H1 (cell line): ENCODE measurements around the gene SEMA6A. TPM values are rescaled to one million over a fixed set of nuclear protein-coding genes. Genes with fewer than 3 reads are reported as not detected.

Experiments used
- CTCF ChIA-PET: fragments of 300-600 bp; sonication (Branson Sonifier 250); formaldehyde crosslinking; loops from one replicate; lab custom pipeline; 2021; ENCODE audit not compliant: partially characterized antibody; lab: Charles Lee
- POLR2A ChIA-PET: fragments of 300-600 bp; sonication (Branson Sonifier 250); formaldehyde crosslinking; loops from one replicate; lab custom pipeline; 2021; ENCODE audit warnings: inconsistent platforms; ENCODE audit not compliant: partially characterized antibody; lab: Charles Lee
- DNase-seq, 2 experiments: peaks; one replicate each; pipeline versions ENCODE4 v3.0.0 to v3.0.0-alpha.2; 2010 to 2022; ENCODE audit warnings: low spot score in 2 of 2, low read depth in 1 of 2, mixed read lengths in 1 of 2
- FAIRE-seq: peaks from 2 replicates; lab custom pipeline; 2011; peaks lifted over from hg19 to GRCh38; lab: Jason Lieb, UNC
- H2AFZ ChIP-seq: 2 replicates; pipeline ENCODE4 v1.8.1; 2012; ENCODE audit warnings: low read length, inconsistent platforms
- H2AK5ac ChIP-seq: 2 replicates; pipeline ENCODE4 v1.6.1; 2013; ENCODE audit warnings: low read depth, low read length
- H2BK120ac ChIP-seq: replicated peaks from 2 replicates; pipeline ENCODE3; 2013; ENCODE audit warnings: low read depth, low read length, inconsistent platforms
- H2BK12ac ChIP-seq: 2 replicates; pipeline ENCODE4 v1.6.1; 2013; ENCODE audit warnings: low read depth, low read length
- H2BK15ac ChIP-seq: 2 replicates; pipeline ENCODE4 v1.6.1; 2013; ENCODE audit warnings: low read length
- H2BK20ac ChIP-seq: 2 replicates; pipeline ENCODE4 v1.6.1; 2013; ENCODE audit warnings: low read length
- H2BK5ac ChIP-seq: 2 replicates; pipeline ENCODE4 v1.6.1; 2013; ENCODE audit warnings: low read depth, low read length
- H3K14ac ChIP-seq: 2 replicates; pipeline ENCODE4 v1.6.1; 2013; ENCODE audit warnings: inconsistent platforms; ENCODE audit not compliant: insufficient read length
- H3K18ac ChIP-seq: 2 replicates; pipeline ENCODE4 v1.6.1; 2013; ENCODE audit warnings: low read length; ENCODE audit errors: extremely low read depth
- H3K23ac ChIP-seq: 2 replicates; pipeline ENCODE4 v1.6.1; 2013; ENCODE audit warnings: inconsistent platforms; ENCODE audit not compliant: insufficient read length
- H3K23me2 ChIP-seq: 2 replicates; pipeline ENCODE4 v1.6.1; 2013; ENCODE audit warnings: low read depth, low read length
- H3K27ac ChIP-seq: 2 replicates; pipeline ENCODE4 v1.6.1; 2011; ENCODE audit warnings: low read depth, low read length, inconsistent platforms
- H3K27me3 ChIP-seq, 4 experiments: replicated peaks in 1 of 4; 1 replicate in 1 of 4; 2 replicates in 3 of 4; pipeline versions ENCODE4 v1.6.1 to v1.8.1; 2011 to 2013; ENCODE audit warnings: low read length in 3 of 4, mild to moderate bottlenecking in 3 of 4, inconsistent platforms in 2 of 4, mixed read lengths in 2 of 4, moderate library complexity in 1 of 4; ENCODE audit not compliant: control insufficient read depth in 3 of 4, insufficient read depth in 3 of 4; ENCODE audit errors: extremely low read depth in 1 of 4
- H3K36me3 ChIP-seq, 4 experiments: 2 replicates each; pipeline versions ENCODE4 v1.6.1 to v1.8.1; 2011 to 2013; ENCODE audit warnings: mild to moderate bottlenecking in 4 of 4, low read length in 3 of 4, moderate library complexity in 2 of 4, control low read depth in 1 of 4, inconsistent platforms in 1 of 4; ENCODE audit not compliant: insufficient read depth in 4 of 4, control insufficient read depth in 2 of 4
- H3K4ac ChIP-seq: replicated peaks from 2 replicates; pipeline ENCODE3; 2013; ENCODE audit warnings: low read length, low read depth, mixed read lengths, inconsistent platforms; ENCODE audit not compliant: insufficient read length
- H3K4me1 ChIP-seq, 4 experiments: replicated peaks in 1 of 4; 1 replicate in 1 of 4; 2 replicates in 3 of 4; pipeline versions ENCODE4 v1.6.1 to v1.8.1; 2011 to 2013; ENCODE audit warnings: low read length in 3 of 4, inconsistent platforms in 2 of 4, mixed read lengths in 1 of 4; ENCODE audit not compliant: insufficient read depth in 4 of 4, control insufficient read depth in 3 of 4
- H3K4me2 ChIP-seq, 2 experiments: 2 replicates each; pipeline versions ENCODE4 v1.6.1 to v1.8.1; 2011 to 2013; ENCODE audit warnings: low read depth in 2 of 2, low read length in 2 of 2, control low read depth in 1 of 2, inconsistent platforms in 1 of 2, mild to moderate bottlenecking in 1 of 2; ENCODE audit not compliant: insufficient read depth in 1 of 2
- H3K4me3 ChIP-seq, 4 experiments: fragments of 200-600, 300-600 bp in 1 of 4; sonication (generic), shearing (Covaris generic), sonication (Bioruptor Twin) in 1 of 4; 2 replicates each; pipeline versions ENCODE4 v1.5.1 to v1.8.1; 2011 to 2016; ENCODE audit warnings: low read length in 4 of 4, low read depth in 3 of 4, control low read depth in 2 of 4, inconsistent platforms in 2 of 4, mild to moderate bottlenecking in 2 of 4, mixed read lengths in 1 of 4, moderate library complexity in 1 of 4; ENCODE audit not compliant: insufficient read depth in 2 of 4; ENCODE audit errors: extremely low read depth in 1 of 4
- H3K56ac ChIP-seq: replicated peaks from 2 replicates; pipeline ENCODE3; 2013; ENCODE audit warnings: low read depth, mild to moderate bottlenecking, mixed read lengths, low read length, inconsistent platforms; ENCODE audit not compliant: insufficient read length
- H3K79me1 ChIP-seq: 2 replicates; pipeline ENCODE4 v1.6.1; 2013; ENCODE audit warnings: low read depth, low read length, control low read depth
- H3K79me2 ChIP-seq, 2 experiments: 2 replicates each; pipeline versions ENCODE4 v1.6.1 to v1.8.1; 2012 to 2013; ENCODE audit warnings: low read length in 2 of 2, mild to moderate bottlenecking in 2 of 2, inconsistent platforms in 1 of 2; ENCODE audit not compliant: insufficient read depth in 2 of 2, control insufficient read depth in 1 of 2
- H3K9ac ChIP-seq, 4 experiments: replicated peaks in 1 of 4; 1 replicate in 1 of 4; 2 replicates in 3 of 4; pipeline versions ENCODE4 v1.6.1 to v1.8.1; 2011 to 2013; ENCODE audit warnings: low read depth in 3 of 4, low read length in 3 of 4, control low read depth in 2 of 4, mild to moderate bottlenecking in 2 of 4, moderate library complexity in 2 of 4, inconsistent platforms in 1 of 4; ENCODE audit errors: extremely low read depth in 1 of 4
- H3K9me3 ChIP-seq, 2 experiments: 2 replicates each; pipeline versions ENCODE4 v1.6.1 to v1.8.1; 2012 to 2013; ENCODE audit warnings: mild to moderate bottlenecking in 2 of 2, moderate library complexity in 2 of 2, control low read depth in 1 of 2, inconsistent platforms in 1 of 2, low read depth in 1 of 2, low read length in 1 of 2, mixed read lengths in 1 of 2; ENCODE audit not compliant: insufficient read depth in 2 of 2
- H4K20me1 ChIP-seq, 2 experiments: replicated peaks in 1 of 2; 2 replicates each; pipeline versions ENCODE3 to v1.8.1; 2011 to 2013; ENCODE audit warnings: inconsistent platforms in 2 of 2, low read length in 2 of 2, mild to moderate bottlenecking in 1 of 2; ENCODE audit not compliant: insufficient read depth in 2 of 2, control insufficient read depth in 1 of 2
- H4K5ac ChIP-seq: 2 replicates; pipeline ENCODE4 v1.6.1; 2013; ENCODE audit warnings: low read length, low read depth, mixed read lengths, inconsistent platforms; ENCODE audit not compliant: insufficient read length
- H4K8ac ChIP-seq: 2 replicates; pipeline ENCODE4 v1.8.0; 2013; ENCODE audit warnings: mild to moderate bottlenecking, moderate library complexity, low read length, inconsistent platforms; ENCODE audit not compliant: insufficient read depth; ENCODE audit errors: extremely low read depth
- H4K91ac ChIP-seq: replicated peaks from 2 replicates; pipeline ENCODE3; 2013; ENCODE audit warnings: low read length, mixed read lengths, inconsistent platforms; ENCODE audit not compliant: insufficient read length
- EZH2 ChIP-seq: fragments of 200-600 bp; sonication (generic); IDR thresholded peaks from 2 replicates; pipeline ENCODE4 v1.7.1; 2012; ENCODE audit warnings: low read depth, mild to moderate bottlenecking, moderate library complexity, low read length, inconsistent platforms; ENCODE audit not compliant: severe bottlenecking
- KDM4A ChIP-seq: IDR thresholded peaks from one replicate; pipeline ENCODE4 v1.7.1; 2012; ENCODE audit warnings: low read depth, mild to moderate bottlenecking, moderate library complexity, low read length, inconsistent platforms; ENCODE audit not compliant: severe bottlenecking
- MAFK ChIP-seq: IDR thresholded peaks from 2 replicates; pipeline ENCODE4 v1.6.1; 2012; ENCODE audit warnings: low read depth, mild to moderate bottlenecking, improper control_type of control experiment, low read length
- POLR2A ChIP-seq, 2 experiments: IDR thresholded peaks; 1 replicate in 1 of 2; 2 replicates in 1 of 2; pipeline ENCODE4 v1.6.1; 2011; ENCODE audit warnings: low read depth in 2 of 2, low read length in 2 of 2, mild to moderate bottlenecking in 2 of 2; ENCODE audit errors: control extremely low read depth in 1 of 2
- SUZ12 ChIP-seq: fragments of 200-600 bp; sonication (generic); IDR thresholded peaks from 2 replicates; pipeline ENCODE4 v1.6.1; 2012; ENCODE audit warnings: mild to moderate bottlenecking, inconsistent platforms, low read length, moderate library complexity, mixed read lengths
- TAF7 ChIP-seq: optimal IDR thresholded peaks from 2 replicates; pipeline ENCODE3; 2011; ENCODE audit warnings: low read depth, mild to moderate bottlenecking, inconsistent platforms, low read length, moderate library complexity, borderline replicate concordance
- WGBS, 2 experiments: shearing (Covaris generic) in 1 of 2; methylation state at CpG; one replicate each; pipeline versions ENCODE4 v1.1.6 to v1.1.7; 2013 to 2015; ENCODE audit warnings: low lambda C conversion rate in 2 of 2, mixed read lengths in 2 of 2, inconsistent platforms in 1 of 2, low coverage in 1 of 2, missing lambda C conversion rate in 1 of 2; ENCODE audit not compliant: insufficient replicate concordance in 2 of 2, insufficient coverage in 1 of 2, insufficient read length in 1 of 2; ENCODE audit errors: extremely low coverage in 1 of 2, missing lambda C conversion rate in 1 of 2; 5-methylcytosine and 5-hydroxymethylcytosine counted together
- polyA plus RNA-seq, 7 experiments: library from polyadenylated mRNA; depleted of rRNA in 3 of 7; stranded (reverse) in 5 of 7; unstranded in 2 of 7; fragments of >200 nt in 5 of 7; fragments of 200-250 nt in 2 of 7; gene quantifications; 1 replicate in 5 of 7; 2 replicates in 1 of 7; 4 replicates in 1 of 7; pipeline versions ENCODE4 v1.2.1 to v1.2.3, GENCODE V29; 2011 to 2013; ENCODE audit warnings: missing spikeins in 2 of 7, mixed read lengths in 2 of 7
- total RNA-seq: library from RNA; stranded (reverse); fragmentation: NEBNext Ultra II Directional; extraction: Animal tissue kit (Norgen Biotek cat#: 25700); gene quantifications from 2 replicates; pipeline ENCODE4 v1.2.1, GENCODE V29; 2021

The SEMA6A gene
- total and polyA plus RNA-seq, 2 of the 8 experiments (the other 6 are each of a cell fraction or from before 2014, with no cell fraction given): 78.3 to 277 TPM

DNA sequence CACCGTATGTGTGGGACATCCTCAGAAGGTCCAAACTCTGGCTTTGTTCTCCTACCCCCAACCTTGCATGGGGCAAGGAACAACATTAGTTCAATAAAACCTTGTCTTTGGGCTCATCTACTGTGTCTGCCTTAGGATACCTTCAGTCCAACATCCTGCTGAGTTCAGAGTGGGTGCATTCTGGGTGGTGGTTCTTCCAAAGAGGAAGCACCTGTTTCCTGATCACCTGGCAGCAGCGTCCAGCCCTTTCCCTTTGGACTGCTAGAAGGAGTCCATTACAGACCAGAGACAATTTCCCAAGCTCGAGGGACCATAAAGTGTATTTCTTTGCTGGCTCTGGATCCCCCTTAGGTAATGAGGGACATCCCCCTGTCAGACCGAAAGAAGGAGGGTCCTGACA lies 154.1 kb downstream of the SEMA6A start:
- no peaks in the 10 kb centered on the region for H3K36me3 ChIP-seq
- no peak for FAIRE-seq
- H2BK12ac ChIP-seq: no peak overlapping the region
- no peak overlapping the region for H3K23ac ChIP-seq
- no peak overlapping the region for H2BK20ac ChIP-seq
- no peak overlapping the region for H2BK5ac ChIP-seq
- H4K20me1 ChIP-seq: no peaks in the 10 kb centered on the region
- no peak overlapping the region for H4K8ac ChIP-seq
- H4K5ac ChIP-seq: no peak overlapping the region
- no peaks in the 10 kb centered on the region for H3K23me2 ChIP-seq
- H3K79me2 ChIP-seq: no peaks in the 10 kb centered on the region
- H3K9me3 ChIP-seq: no peaks in the 10 kb centered on the region
- no peak overlapping the region for H3K9ac ChIP-seq
- H3K4me2 ChIP-seq: no peak overlapping the region
- H2BK120ac ChIP-seq: no peak overlapping the region
- H3K56ac ChIP-seq: no peak overlapping the region
- H3K14ac ChIP-seq: no peak overlapping the region
- no peak overlapping the region for H2AFZ ChIP-seq
- H3K4ac ChIP-seq: no peak overlapping the region
- H3K27me3 ChIP-seq: no peaks in the 10 kb centered on the region
- 86% methylated on average over 4 of the region's 4 CpGs; no CpG with 5 or more reads in 1 of the 2 experiments for WGBS, 2 experiments
- H3K79me1 ChIP-seq: no peaks in the 10 kb centered on the region; the same call in 1 of the 2 replicates
- H3K18ac ChIP-seq: no peak overlapping the region
- CTCF ChIA-PET: interaction anchor here (0.7 to 1.3 kb wide), 3 partner anchors 14 to 41 kb away, joined by 3 read pairs; no protein-coding TSS in a partner anchor
- H4K91ac ChIP-seq: no peak overlapping the region
- H2BK15ac ChIP-seq: no peak overlapping the region
- no peak overlapping the region for H3K27ac ChIP-seq
- no peak for DNase-seq
- no peak overlapping the region for H3K4me3 ChIP-seq
- TF ChIP-seq EZH2: no peak
- no peak for TF ChIP-seq SUZ12
- TF ChIP-seq MAFK: no peak
- TF ChIP-seq TAF7: no peak
- no peak for TF ChIP-seq KDM4A
- no peak for TF ChIP-seq POLR2A (IDR thresholded peaks at IDR 0.05; ENCODE audit: control extremely low read depth in 1 of 2, low read depth in 2 of 2, low read length in 2 of 2)
- TF ChIP-seq, all 59 proteins: peak for 0
- Histone ChIP-seq H2AK5ac (no peak overlapping the region), H3K4me1 (no peaks in the 10 kb centered on the region)
- POLR2A ChIA-PET: no interaction called here
